A549 (cell line): ENCODE results near the gene CSNK1E.

Experiments
- CHD4 ChIP-seq: fragments of 200-600 bp; sonication (generic); IDR thresholded peaks from 2 replicates; pipeline ENCODE4 v1.6.1; 2016; ENCODE audit warnings: antibody characterized with exemption, mild to moderate bottlenecking, borderline replicate concordance
- FOSL2 ChIP-seq, 2 experiments: fragments of 450-650 bp in 1 of 2; fragments of >200 bp in 1 of 2; sonication (Bioruptor Twin) in 1 of 2; formaldehyde crosslinking; IDR thresholded peaks; 2 replicates each; pipeline versions ENCODE4 v1.5.0 to v1.6.1; 2016 to 2020; ENCODE audit warnings: mild to moderate bottlenecking in 1 of 2, moderate library complexity in 1 of 2
- KDM1A ChIP-seq: fragments of 200-600 bp; sonication (generic); IDR thresholded peaks from 2 replicates; pipeline ENCODE4 v1.6.1; 2016; ENCODE audit warnings: low read depth, mild to moderate bottlenecking
- MAFK ChIP-seq: fragments of 450-650 bp; IDR thresholded peaks from 2 replicates; pipeline ENCODE4 v1.6.1; 2014; ENCODE audit not compliant: partially characterized antibody
- MAZ ChIP-seq: fragments of 150-350 bp; IDR thresholded peaks from 2 replicates; pipeline ENCODE4 v1.6.1; 2014; ENCODE audit warnings: antibody characterized with exemption, low read depth, low read length, borderline replicate concordance
- PHF8 ChIP-seq: fragments of 200-600 bp; sonication (generic); IDR thresholded peaks from 2 replicates; pipeline ENCODE4 v1.6.1; 2016; ENCODE audit warnings: low read depth, mild to moderate bottlenecking, antibody characterized with exemption, moderate library complexity, borderline replicate concordance
- POLR2A ChIP-seq: IDR thresholded peaks from 2 replicates; pipeline ENCODE4 v1.6.1; 2012; ENCODE audit warnings: mild to moderate bottlenecking, low read length
- RNF2 ChIP-seq: fragments of 200-600 bp; sonication (generic); IDR thresholded peaks from 2 replicates; pipeline ENCODE4 v1.6.1; 2016; ENCODE audit warnings: low read depth, mild to moderate bottlenecking, antibody characterized with exemption, moderate library complexity, borderline replicate concordance
- SMC3 ChIP-seq: fragments of >200 bp; sonication (Bioruptor Twin); formaldehyde crosslinking; IDR thresholded peaks from 3 replicates; pipeline ENCODE4 v1.6.1; 2018; ENCODE audit warnings: inconsistent platforms
- TF ChIP-seq, protein P1 (sequence below): fragments of 200-600 bp; sonication (generic); IDR thresholded peaks from 2 replicates; pipeline ENCODE4 v1.6.1; 2016; ENCODE audit warnings: antibody characterized with exemption, mild to moderate bottlenecking, moderate library complexity
- TF ChIP-seq, protein P2 (sequence below): fragments of >200 bp; sonication (Bioruptor Twin); formaldehyde crosslinking; IDR thresholded peaks from 3 replicates; pipeline ENCODE4 v1.5.1; 2016

DNA sequence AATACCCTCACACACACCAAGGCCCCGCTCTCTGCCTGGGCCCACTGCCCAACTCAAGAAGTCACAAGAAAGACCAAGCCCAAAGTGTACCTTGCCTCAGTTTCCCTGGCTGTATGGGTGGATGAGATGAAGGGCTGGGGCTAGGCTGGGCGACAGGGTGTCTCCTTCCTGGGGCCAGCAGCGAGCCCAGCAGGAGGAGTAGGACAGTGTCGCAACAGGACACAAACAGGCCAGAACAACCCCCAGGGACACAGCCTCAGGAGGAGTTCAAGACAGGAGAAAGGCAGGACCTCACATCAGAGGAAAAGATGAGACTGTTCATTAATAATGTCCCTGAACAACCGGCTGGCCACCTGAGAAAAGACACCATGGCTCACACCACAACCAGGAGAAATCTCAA is 13.3 kb downstream of the CSNK1E start:
- TF ChIP-seq CHD4, result no peak
- TF ChIP-seq, protein P1, sequence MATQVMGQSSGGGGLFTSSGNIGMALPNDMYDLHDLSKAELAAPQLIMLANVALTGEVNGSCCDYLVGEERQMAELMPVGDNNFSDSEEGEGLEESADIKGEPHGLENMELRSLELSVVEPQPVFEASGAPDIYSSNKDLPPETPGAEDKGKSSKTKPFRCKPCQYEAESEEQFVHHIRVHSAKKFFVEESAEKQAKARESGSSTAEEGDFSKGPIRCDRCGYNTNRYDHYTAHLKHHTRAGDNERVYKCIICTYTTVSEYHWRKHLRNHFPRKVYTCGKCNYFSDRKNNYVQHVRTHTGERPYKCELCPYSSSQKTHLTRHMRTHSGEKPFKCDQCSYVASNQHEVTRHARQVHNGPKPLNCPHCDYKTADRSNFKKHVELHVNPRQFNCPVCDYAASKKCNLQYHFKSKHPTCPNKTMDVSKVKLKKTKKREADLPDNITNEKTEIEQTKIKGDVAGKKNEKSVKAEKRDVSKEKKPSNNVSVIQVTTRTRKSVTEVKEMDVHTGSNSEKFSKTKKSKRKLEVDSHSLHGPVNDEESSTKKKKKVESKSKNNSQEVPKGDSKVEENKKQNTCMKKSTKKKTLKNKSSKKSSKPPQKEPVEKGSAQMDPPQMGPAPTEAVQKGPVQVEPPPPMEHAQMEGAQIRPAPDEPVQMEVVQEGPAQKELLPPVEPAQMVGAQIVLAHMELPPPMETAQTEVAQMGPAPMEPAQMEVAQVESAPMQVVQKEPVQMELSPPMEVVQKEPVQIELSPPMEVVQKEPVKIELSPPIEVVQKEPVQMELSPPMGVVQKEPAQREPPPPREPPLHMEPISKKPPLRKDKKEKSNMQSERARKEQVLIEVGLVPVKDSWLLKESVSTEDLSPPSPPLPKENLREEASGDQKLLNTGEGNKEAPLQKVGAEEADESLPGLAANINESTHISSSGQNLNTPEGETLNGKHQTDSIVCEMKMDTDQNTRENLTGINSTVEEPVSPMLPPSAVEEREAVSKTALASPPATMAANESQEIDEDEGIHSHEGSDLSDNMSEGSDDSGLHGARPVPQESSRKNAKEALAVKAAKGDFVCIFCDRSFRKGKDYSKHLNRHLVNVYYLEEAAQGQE, result no peak
- TF ChIP-seq SMC3, result no peak
- no peak for TF ChIP-seq POLR2A
- TF ChIP-seq, protein P2, sequence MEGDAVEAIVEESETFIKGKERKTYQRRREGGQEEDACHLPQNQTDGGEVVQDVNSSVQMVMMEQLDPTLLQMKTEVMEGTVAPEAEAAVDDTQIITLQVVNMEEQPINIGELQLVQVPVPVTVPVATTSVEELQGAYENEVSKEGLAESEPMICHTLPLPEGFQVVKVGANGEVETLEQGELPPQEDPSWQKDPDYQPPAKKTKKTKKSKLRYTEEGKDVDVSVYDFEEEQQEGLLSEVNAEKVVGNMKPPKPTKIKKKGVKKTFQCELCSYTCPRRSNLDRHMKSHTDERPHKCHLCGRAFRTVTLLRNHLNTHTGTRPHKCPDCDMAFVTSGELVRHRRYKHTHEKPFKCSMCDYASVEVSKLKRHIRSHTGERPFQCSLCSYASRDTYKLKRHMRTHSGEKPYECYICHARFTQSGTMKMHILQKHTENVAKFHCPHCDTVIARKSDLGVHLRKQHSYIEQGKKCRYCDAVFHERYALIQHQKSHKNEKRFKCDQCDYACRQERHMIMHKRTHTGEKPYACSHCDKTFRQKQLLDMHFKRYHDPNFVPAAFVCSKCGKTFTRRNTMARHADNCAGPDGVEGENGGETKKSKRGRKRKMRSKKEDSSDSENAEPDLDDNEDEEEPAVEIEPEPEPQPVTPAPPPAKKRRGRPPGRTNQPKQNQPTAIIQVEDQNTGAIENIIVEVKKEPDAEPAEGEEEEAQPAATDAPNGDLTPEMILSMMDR, result no peak
- TF ChIP-seq FOSL2 (IDR thresholded peaks at IDR 0.05), result no peak
- TF ChIP-seq FOSL2 (CRISPR knock-in tag; IDR thresholded peaks at IDR 0.05), result no peak
- TF ChIP-seq RNF2, result no peak
- no peak for TF ChIP-seq KDM1A
- TF ChIP-seq PHF8, result no peak
- TF ChIP-seq MAZ, result no peak
- TF ChIP-seq MAFK, result no peak
